ENCODE measurements around the gene PANK3.
"Not testable (repeated sequence)": the region's sequence is repeated elsewhere in the genome, so short reads cannot be mapped to it uniquely, and the experiment has no call there.

Gene PANK3

GRCh38 chr5:168549554-168549953, 29.6 kb downstream of the PANK3 start:
- DNase-seq, result no peak

GRCh38 chr5:168537176-168537575, 42.0 kb downstream of the PANK3 start:
- DNase-seq, result no peak

GRCh38 chr5:168534351-168534750, 44.8 kb downstream of the PANK3 start:
- DNase-seq, result not testable (repeated sequence)

GRCh38 chr5:168531987-168532864, 46.9 kb downstream of the PANK3 start:
- no peak for DNase-seq

GRCh38 chr5:168531191-168531590, 48.0 kb downstream of the PANK3 start:
- no peak for DNase-seq

- DNase-seq, result no peak
These were observed 48.5 kb downstream of the PANK3 start for GRCh38 chr5:168530621-168531150.

GRCh38 chr5:168529374-168530234, 49.6 kb downstream of the PANK3 start:
- no peak for DNase-seq

GRCh38 chr5:168528521-168529373, 50.4 kb downstream of the PANK3 start, which contains the start of gene FBLL1:
Gene FBLL1 (plus strand): TSS chr5:168529305. CDS start chr5:168529505, 200 bp downstream.
- no peak for DNase-seq

GRCh38 chr5:168527756-168528295, 51.3 kb downstream of the PANK3 start:
- DNase-seq, result no peak

- no peak for DNase-seq
These were observed 53.3 kb downstream of the PANK3 start for GRCh38 chr5:168525856-168526255.

GRCh38 chr5:168513861-168514428, 65.2 kb downstream of the PANK3 start:
- DNase-seq, result no peak

- no peak for DNase-seq
These were observed 76.5 kb downstream of the PANK3 start for GRCh38 chr5:168502563-168503237.
